H9 (cell line): ENCODE measurements around the gene EFNA5. TPM values are rescaled to one million over a fixed set of nuclear protein-coding genes. Genes with fewer than 3 reads are reported as not detected.

Experiments used
- DNase-seq: peaks from one replicate; pipeline ENCODE4 v3.0.0-alpha.2; 2017
- H2AFZ ChIP-seq: one replicate; pipeline ENCODE4 v1.6.1; 2013; ENCODE audit warnings: mild to moderate bottlenecking, low read length, control low read depth, moderate library complexity
- H2AK5ac ChIP-seq: 2 replicates; pipeline ENCODE4 v1.6.1; 2013; ENCODE audit warnings: low read length, control low read depth, mixed read lengths; ENCODE audit not compliant: insufficient read length
- H2BK120ac ChIP-seq: one replicate; pipeline ENCODE4 v1.6.1; 2013; ENCODE audit warnings: low read depth, mild to moderate bottlenecking, low read length, control low read depth, inconsistent platforms; ENCODE audit not compliant: poor library complexity, severe bottlenecking
- H2BK12ac ChIP-seq: 2 replicates; pipeline ENCODE4 v1.6.1; 2013; ENCODE audit warnings: low read length, control low read depth, mixed read lengths, low read depth; ENCODE audit not compliant: insufficient read length
- H2BK15ac ChIP-seq: 2 replicates; pipeline ENCODE4 v1.6.1; 2013; ENCODE audit warnings: low read depth, low read length, control low read depth
- H2BK20ac ChIP-seq: one replicate; pipeline ENCODE4 v1.6.1; 2013; ENCODE audit warnings: low read depth, mild to moderate bottlenecking, low read length, control low read depth, inconsistent platforms; ENCODE audit not compliant: poor library complexity, severe bottlenecking
- H2BK5ac ChIP-seq: 2 replicates; pipeline ENCODE4 v1.6.1; 2013; ENCODE audit warnings: low read length, control low read depth, mixed read lengths; ENCODE audit not compliant: insufficient read length
- H3K14ac ChIP-seq: 2 replicates; pipeline ENCODE4 v1.6.1; 2013; ENCODE audit warnings: low read length, control low read depth; ENCODE audit not compliant: insufficient read depth
- H3K18ac ChIP-seq: 2 replicates; pipeline ENCODE4 v1.6.1; 2013; ENCODE audit warnings: low read depth, mild to moderate bottlenecking, mixed read lengths, low read length, control low read depth; ENCODE audit not compliant: insufficient read length
- H3K23ac ChIP-seq: 2 replicates; pipeline ENCODE4 v1.6.1; 2013; ENCODE audit warnings: low read length, control low read depth, mixed read lengths, low read depth; ENCODE audit not compliant: insufficient read length
- H3K23me2 ChIP-seq: 2 replicates; pipeline ENCODE4 v1.6.1; 2013; ENCODE audit warnings: low read depth, mild to moderate bottlenecking, mixed read lengths, low read length, control low read depth; ENCODE audit not compliant: insufficient read length, poor library complexity, severe bottlenecking
- H3K27ac ChIP-seq: 2 replicates; pipeline ENCODE4 v1.5.1; 2013; ENCODE audit warnings: low read length, control low read depth, mixed read lengths, low read depth; ENCODE audit not compliant: insufficient read length
- H3K27me3 ChIP-seq: 2 replicates; pipeline ENCODE4 v1.6.1; 2013; ENCODE audit warnings: low read length, control low read depth, inconsistent platforms; ENCODE audit not compliant: insufficient read depth
- H3K4ac ChIP-seq: 2 replicates; pipeline ENCODE4 v1.6.1; 2013; ENCODE audit warnings: low read depth, mild to moderate bottlenecking, control low read depth, inconsistent platforms, low read length, moderate library complexity
- H3K4me1 ChIP-seq: 2 replicates; pipeline ENCODE4 v1.6.1; 2013; ENCODE audit warnings: low read length, control low read depth, inconsistent platforms; ENCODE audit not compliant: insufficient read depth
- H3K4me2 ChIP-seq: 2 replicates; pipeline ENCODE4 v1.6.1; 2013; ENCODE audit warnings: low read length, control low read depth, mixed read lengths; ENCODE audit not compliant: insufficient read length, insufficient read depth
- H3K56ac ChIP-seq: 2 replicates; pipeline ENCODE4 v1.6.1; 2013; ENCODE audit warnings: low read depth, mild to moderate bottlenecking, mixed read lengths, low read length, control low read depth; ENCODE audit not compliant: insufficient read length
- H3K79me1 ChIP-seq: 2 replicates; pipeline ENCODE4 v1.6.1; 2013; ENCODE audit warnings: low read depth, mild to moderate bottlenecking, moderate library complexity, low read length, control low read depth, inconsistent platforms; ENCODE audit not compliant: insufficient read depth, poor library complexity, severe bottlenecking
- H3K79me2 ChIP-seq: 2 replicates; pipeline ENCODE4 v1.6.1; 2013; ENCODE audit warnings: low read length, control low read depth, inconsistent platforms; ENCODE audit not compliant: insufficient read depth
- H3K9ac ChIP-seq: 2 replicates; pipeline ENCODE4 v1.6.1; 2013; ENCODE audit warnings: low read length, control low read depth, mixed read lengths; ENCODE audit not compliant: insufficient read length; ENCODE audit errors: extremely low read depth
- H3K9me3 ChIP-seq: one replicate; pipeline ENCODE4 v1.6.1; 2013; ENCODE audit warnings: low read depth, low read length, inconsistent platforms; ENCODE audit not compliant: control insufficient read depth
- H3T11ph ChIP-seq: one replicate; pipeline ENCODE4 v1.6.1; 2013; ENCODE audit warnings: mild to moderate bottlenecking, low read length, control low read depth, inconsistent platforms
- H4K20me1 ChIP-seq: one replicate; pipeline ENCODE4 v1.6.1; 2013; ENCODE audit not compliant: control insufficient read depth, insufficient read length, insufficient read depth
- H4K5ac ChIP-seq: 2 replicates; pipeline ENCODE4 v1.6.1; 2013; ENCODE audit warnings: low read depth, mild to moderate bottlenecking, mixed read lengths, low read length, control low read depth; ENCODE audit not compliant: insufficient read length
- H4K8ac ChIP-seq: replicated peaks from 2 replicates; pipeline ENCODE4 v1.6.1; 2013; ENCODE audit warnings: low read length, control low read depth, mixed read lengths, low read depth; ENCODE audit not compliant: insufficient read length
- H4K91ac ChIP-seq: 2 replicates; pipeline ENCODE4 v1.6.1; 2013; ENCODE audit warnings: low read depth, mild to moderate bottlenecking, moderate library complexity, mixed read lengths, low read length, control low read depth; ENCODE audit not compliant: insufficient read length
- H3K27ac Mint-ChIP-seq, 3 experiments: 2 replicates in 2 of 3; 3 replicates in 1 of 3; pipeline ENCODE4 v1.8.0; 2020 to 2021; ENCODE audit warnings: mixed read lengths in 3 of 3, mild to moderate bottlenecking in 1 of 3, moderate library complexity in 1 of 3
- H3K27me3 Mint-ChIP-seq: 2 replicates; pipeline ENCODE4 v1.8.0; 2021; ENCODE audit warnings: low read depth, mild to moderate bottlenecking, moderate library complexity, mixed read lengths
- H3K36me3 Mint-ChIP-seq, 3 experiments: 2 replicates in 2 of 3; 3 replicates in 1 of 3; pipeline ENCODE4 v1.8.0; 2020 to 2021; ENCODE audit warnings: low read depth in 3 of 3, mixed read lengths in 3 of 3; ENCODE audit not compliant: insufficient read depth in 1 of 3
- H3K4me1 Mint-ChIP-seq, 2 experiments: 2 replicates each; pipeline ENCODE4 v1.8.0; 2020; ENCODE audit warnings: mixed read lengths in 2 of 2
- H3K4me3 Mint-ChIP-seq, 2 experiments: 2 replicates in 1 of 2; 3 replicates in 1 of 2; pipeline ENCODE4 v1.8.0; 2020 to 2021; ENCODE audit warnings: mild to moderate bottlenecking in 2 of 2, mixed read lengths in 2 of 2, moderate library complexity in 1 of 2
- H3K9me3 Mint-ChIP-seq, 2 experiments: 2 replicates in 1 of 2; 3 replicates in 1 of 2; pipeline ENCODE4 v1.8.0; 2020; ENCODE audit warnings: mild to moderate bottlenecking in 2 of 2, mixed read lengths in 2 of 2, moderate library complexity in 1 of 2
- CTCF ChIP-seq: fragments of 200-600 bp; sonication (generic); conservative IDR thresholded peaks from 3 replicates; pipeline ENCODE4 v1.8.0; 2021; ENCODE audit warnings: antibody characterized with exemption, mild to moderate bottlenecking
- WGBS: extraction: QIAGEN DNeasy Blood & Tissue Kit; methylation state at CpG from one replicate; pipeline ENCODE4 v1.1.7; 2013; ENCODE audit warnings: missing lambda C conversion rate, low lambda C conversion rate, mixed read lengths; ENCODE audit not compliant: insufficient read length; ENCODE audit errors: extremely low coverage; 5-methylcytosine and 5-hydroxymethylcytosine counted together
- total RNA-seq: library from RNA; stranded (reverse); gene quantifications from 2 replicates; pipeline ENCODE4 v1.2.1, GENCODE V29; 2021

Gene EFNA5
- total RNA-seq, 1 experiment from 2014 or later, result 20.4 TPM

GRCh38 chr5:107510125-107510524, 160.6 kb downstream of the EFNA5 start:
- H4K91ac ChIP-seq, result no peak overlapping the region

More at GRCh38 chr5:107510125-107510524, 160.6 kb downstream of the EFNA5 start:
- Mint-ChIP-seq H3K27ac (no peak overlapping the region), H3K4me3 (no peak overlapping the region), H3K4me1 (peaks cover 55 to 73% of the 10 kb centered on the region in 2 experiments), H3K9me3 (no peaks in the 10 kb centered on the region), H3K27me3 (no peaks in the 10 kb centered on the region), H3K36me3 (no peaks in the 10 kb centered on the region)
- Histone ChIP-seq H3K14ac (no peak overlapping the region), H3K27ac (no peak overlapping the region), H3K4me1 (peaks cover 19% of the 10 kb centered on the region; the same call in 1 of the 2 replicates), H2BK15ac (no peak overlapping the region), H3K79me2 (no peaks in the 10 kb centered on the region), H4K20me1 (no peaks in the 10 kb centered on the region), H3K4ac (no peak overlapping the region), H3K18ac (no peak overlapping the region), H4K5ac (no peak overlapping the region), H2AK5ac (no peak overlapping the region), H2BK12ac (no peak overlapping the region), H2BK5ac (no peak overlapping the region), H3K79me1 (no peaks in the 10 kb centered on the region), H2BK120ac (no peak overlapping the region), H2BK20ac (no peak overlapping the region), H3K9me3 (no peaks in the 10 kb centered on the region), H3K23ac (no peak overlapping the region), H4K8ac (no peak overlapping the region), H3K23me2 (no peaks in the 10 kb centered on the region), H3T11ph (no peak overlapping the region), H3K56ac (no peak overlapping the region), H2AFZ (no peak overlapping the region), H3K4me2 (no peak overlapping the region), H3K27me3 (no peaks in the 10 kb centered on the region; the same call in 1 of the 2 replicates), H3K9ac (no peak overlapping the region)
- no CpG with 5 or more reads among the region's 3 CpGs for WGBS
- DNase-seq, result no peak
- no peak for TF ChIP-seq CTCF
